ENCODE measurements around the gene ZNF275. TPM values are rescaled to one million over a fixed set of nuclear protein-coding genes. Genes with fewer than 3 reads are reported as not detected.

The ZNF275 gene
- total RNA-seq, 1 donor from 2014 or later: 14.8 TPM

DNA sequence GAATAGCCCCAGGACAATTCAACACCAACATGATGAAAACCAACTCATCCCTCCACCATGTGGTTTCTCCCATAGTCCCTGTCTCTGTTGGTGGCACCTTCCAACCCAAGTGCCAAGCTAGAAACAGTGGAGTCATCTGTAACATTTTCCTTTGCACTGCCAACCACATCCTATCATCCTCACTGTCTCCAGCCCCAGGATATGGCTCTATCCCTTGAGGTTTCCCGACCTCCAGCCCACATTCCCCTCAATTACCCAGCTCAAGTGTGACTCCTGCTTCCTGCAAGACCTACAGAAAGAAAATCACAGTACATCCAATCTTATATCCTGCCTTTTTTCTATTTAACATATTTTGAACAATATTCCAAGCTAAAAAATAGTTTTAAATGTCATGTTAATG lies 36.6 kb upstream of the ZNF275 start:
- no peaks in the 10 kb centered on the region for H3K79me2 ChIP-seq (ENCODE audit: insufficient read depth, low read length)
- no peaks in the 10 kb centered on the region for H3K4me1 ChIP-seq (ENCODE audit: insufficient read depth, low read length)
- no peak overlapping the region for H3K4me2 ChIP-seq (ENCODE audit: low read length)
- H2AFZ ChIP-seq (ENCODE audit: low read depth, low read length): no peak overlapping the region
- H3K27ac ChIP-seq (ENCODE audit: low read depth, low read length): no peak overlapping the region
- no peak overlapping the region for H3K9ac ChIP-seq (ENCODE audit: low read length)
- no peak for TF ChIP-seq EZH2 (IDR thresholded peaks at IDR 0.05; ENCODE audit: insufficient read depth, low read length)
- TF ChIP-seq, protein P1, sequence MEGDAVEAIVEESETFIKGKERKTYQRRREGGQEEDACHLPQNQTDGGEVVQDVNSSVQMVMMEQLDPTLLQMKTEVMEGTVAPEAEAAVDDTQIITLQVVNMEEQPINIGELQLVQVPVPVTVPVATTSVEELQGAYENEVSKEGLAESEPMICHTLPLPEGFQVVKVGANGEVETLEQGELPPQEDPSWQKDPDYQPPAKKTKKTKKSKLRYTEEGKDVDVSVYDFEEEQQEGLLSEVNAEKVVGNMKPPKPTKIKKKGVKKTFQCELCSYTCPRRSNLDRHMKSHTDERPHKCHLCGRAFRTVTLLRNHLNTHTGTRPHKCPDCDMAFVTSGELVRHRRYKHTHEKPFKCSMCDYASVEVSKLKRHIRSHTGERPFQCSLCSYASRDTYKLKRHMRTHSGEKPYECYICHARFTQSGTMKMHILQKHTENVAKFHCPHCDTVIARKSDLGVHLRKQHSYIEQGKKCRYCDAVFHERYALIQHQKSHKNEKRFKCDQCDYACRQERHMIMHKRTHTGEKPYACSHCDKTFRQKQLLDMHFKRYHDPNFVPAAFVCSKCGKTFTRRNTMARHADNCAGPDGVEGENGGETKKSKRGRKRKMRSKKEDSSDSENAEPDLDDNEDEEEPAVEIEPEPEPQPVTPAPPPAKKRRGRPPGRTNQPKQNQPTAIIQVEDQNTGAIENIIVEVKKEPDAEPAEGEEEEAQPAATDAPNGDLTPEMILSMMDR (IDR thresholded peaks at IDR 0.05; ENCODE audit: insufficient read depth, low read depth, low read length): no peak
- peaks cover 5% of the 10 kb centered on the region for H3K9me3 Mint-ChIP-seq (ENCODE audit: unreplicated experiment)
- FAIRE-seq (no peak), DNase-seq (ENCODE audit: low read depth) (no peak)
- no peaks in the 10 kb centered on the region for H3K36me3 Mint-ChIP-seq (ENCODE audit: low read depth, unreplicated experiment)
- no peak overlapping the region for H3K4me3 ChIP-seq (ENCODE audit: insufficient read depth, low read depth, low read length)
- H3K36me3 ChIP-seq (ENCODE audit: insufficient read depth, low read length): no peaks in the 10 kb centered on the region
- no peak overlapping the region for H3K4me3 Mint-ChIP-seq (ENCODE audit: unreplicated experiment)
- peaks cover 5% of the 10 kb centered on the region for H3K4me1 Mint-ChIP-seq (ENCODE audit: low read depth, unreplicated experiment)
- H4K20me1 ChIP-seq (ENCODE audit: insufficient read depth, low read length): no peaks in the 10 kb centered on the region
- no peak overlapping the region for H3K27ac Mint-ChIP-seq (ENCODE audit: unreplicated experiment)
- peaks cover 4% of the 10 kb centered on the region for H3K27me3 Mint-ChIP-seq (ENCODE audit: low read depth, unreplicated experiment)
- H3K9me3 ChIP-seq (ENCODE audit: insufficient read depth, low read depth, low read length): no peaks in the 10 kb centered on the region
- H3K27me3 ChIP-seq (ENCODE audit: insufficient read depth, low read length): no peaks in the 10 kb centered on the region

DNA sequence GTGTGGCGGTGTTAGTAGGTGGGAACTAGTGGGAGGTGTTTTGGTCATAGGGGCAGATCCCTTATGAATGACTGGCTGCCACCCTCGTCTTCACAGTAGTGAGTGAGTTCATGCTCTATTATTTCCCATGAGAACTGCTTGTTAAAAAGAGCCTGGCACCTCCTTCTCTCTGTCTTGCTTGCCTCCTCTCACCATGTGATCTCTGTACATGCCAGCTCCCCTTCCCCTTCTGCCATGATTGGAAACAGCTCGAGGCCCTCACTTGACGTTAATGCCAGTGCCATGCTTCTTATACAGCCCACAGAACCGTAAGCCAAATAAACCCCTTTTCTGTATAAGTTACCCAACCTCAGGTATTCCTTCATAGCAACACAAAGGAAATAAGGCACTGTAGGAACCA lies 34.1 kb upstream of the ZNF275 start:
- H3K4me1 ChIP-seq (ENCODE audit: insufficient read depth, low read length): no peaks in the 10 kb centered on the region
- TF ChIP-seq, protein P1 (IDR thresholded peaks at IDR 0.05; ENCODE audit: insufficient read depth, low read depth, low read length): no peak
- no peak for TF ChIP-seq EZH2 (IDR thresholded peaks at IDR 0.05; ENCODE audit: insufficient read depth, low read length)
- H3K36me3 ChIP-seq (ENCODE audit: insufficient read depth, low read length): no peaks in the 10 kb centered on the region
- no peaks in the 10 kb centered on the region for H3K36me3 Mint-ChIP-seq (ENCODE audit: low read depth, unreplicated experiment)
- H3K9me3 ChIP-seq (ENCODE audit: insufficient read depth, low read depth, low read length): no peaks in the 10 kb centered on the region
- no peak overlapping the region for H3K27ac ChIP-seq (ENCODE audit: low read depth, low read length)
- H3K9me3 Mint-ChIP-seq (ENCODE audit: unreplicated experiment): peaks cover 5% of the 10 kb centered on the region
- no peaks in the 10 kb centered on the region for H3K79me2 ChIP-seq (ENCODE audit: insufficient read depth, low read length)
- H3K27ac Mint-ChIP-seq (ENCODE audit: unreplicated experiment): no peak overlapping the region
- peaks cover 12% of the 10 kb centered on the region for H3K27me3 Mint-ChIP-seq (ENCODE audit: low read depth, unreplicated experiment)
- no peaks in the 10 kb centered on the region for H4K20me1 ChIP-seq (ENCODE audit: insufficient read depth, low read length)
- no peak overlapping the region for H3K4me3 ChIP-seq (ENCODE audit: insufficient read depth, low read depth, low read length)
- H3K9ac ChIP-seq (ENCODE audit: low read length): no peak overlapping the region
- H3K27me3 ChIP-seq (ENCODE audit: insufficient read depth, low read length): no peaks in the 10 kb centered on the region
- no peak overlapping the region for H2AFZ ChIP-seq (ENCODE audit: low read depth, low read length)
- FAIRE-seq (no peak), DNase-seq (ENCODE audit: low read depth) (no peak)
- peaks cover 6% of the 10 kb centered on the region for H3K4me1 Mint-ChIP-seq (ENCODE audit: low read depth, unreplicated experiment)
- H3K4me3 Mint-ChIP-seq (ENCODE audit: unreplicated experiment): no peak overlapping the region
- H3K4me2 ChIP-seq (ENCODE audit: low read length): no peak overlapping the region

DNA sequence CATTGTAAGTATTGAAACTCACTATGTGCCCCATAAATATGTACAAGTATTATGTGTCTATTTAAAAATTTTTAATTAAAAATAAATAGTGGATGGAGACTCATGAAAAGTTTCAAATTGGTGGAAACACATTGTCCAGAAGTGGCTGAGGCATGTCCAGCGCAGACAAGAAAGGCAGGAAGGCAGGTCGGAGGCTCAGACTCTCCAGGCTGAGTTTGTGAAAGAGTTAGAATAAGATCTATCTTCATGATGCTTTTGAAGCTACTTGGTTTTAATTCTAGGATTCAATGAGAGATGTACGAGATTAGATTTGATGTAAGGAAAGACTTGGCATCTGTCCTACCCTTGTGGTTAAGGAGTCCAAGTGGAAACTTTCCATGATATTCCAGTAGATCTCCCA lies 32.2 kb upstream of the ZNF275 start:
- Histone ChIP-seq H2AFZ (ENCODE audit: low read depth, low read length) (no peak overlapping the region), H3K36me3 (ENCODE audit: insufficient read depth, low read length) (no peaks in the 10 kb centered on the region), H4K20me1 (ENCODE audit: insufficient read depth, low read length) (no peaks in the 10 kb centered on the region), H3K4me1 (ENCODE audit: insufficient read depth, low read length) (no peaks in the 10 kb centered on the region), H3K9ac (ENCODE audit: low read length) (no peak overlapping the region), H3K27me3 (ENCODE audit: insufficient read depth, low read length) (no peaks in the 10 kb centered on the region), H3K4me3 (ENCODE audit: insufficient read depth, low read depth, low read length) (no peak overlapping the region), H3K9me3 (ENCODE audit: insufficient read depth, low read depth, low read length) (no peaks in the 10 kb centered on the region), H3K79me2 (ENCODE audit: insufficient read depth, low read length) (no peaks in the 10 kb centered on the region), H3K27ac (ENCODE audit: low read depth, low read length) (no peak overlapping the region), H3K4me2 (ENCODE audit: low read length) (no peak overlapping the region)
- no peak overlapping the region for H3K27ac Mint-ChIP-seq (ENCODE audit: unreplicated experiment)
- FAIRE-seq (no peak), DNase-seq (ENCODE audit: low read depth) (no peak)
- peaks cover 6% of the 10 kb centered on the region for H3K9me3 Mint-ChIP-seq (ENCODE audit: unreplicated experiment)
- TF ChIP-seq EZH2 (IDR thresholded peaks at IDR 0.05; ENCODE audit: insufficient read depth, low read length): no peak
- TF ChIP-seq, protein P1 (IDR thresholded peaks at IDR 0.05; ENCODE audit: insufficient read depth, low read depth, low read length): no peak
- H3K4me1 Mint-ChIP-seq (ENCODE audit: low read depth, unreplicated experiment): peaks cover 11% of the 10 kb centered on the region
- no peaks in the 10 kb centered on the region for H3K36me3 Mint-ChIP-seq (ENCODE audit: low read depth, unreplicated experiment)
- peaks cover 14% of the 10 kb centered on the region for H3K27me3 Mint-ChIP-seq (ENCODE audit: low read depth, unreplicated experiment)
- H3K4me3 Mint-ChIP-seq (ENCODE audit: unreplicated experiment): no peak overlapping the region

All from astrocyte (in vitro differentiated cells and primary cell).